GM12892 (cell line): Measurements from ENCODE around the gene ZFYVE21.

Experiments
- POLR2A ChIP-seq: IDR thresholded peaks from 2 replicates; pipeline ENCODE4 v1.6.1; 2011; ENCODE audit warnings: low read depth, low read length, control low read depth
- TAF1 ChIP-seq: IDR thresholded peaks from 2 replicates; pipeline ENCODE4 v1.6.1; 2011; ENCODE audit warnings: low read depth, mild to moderate bottlenecking, control low read depth, low read length, borderline replicate concordance

DNA sequence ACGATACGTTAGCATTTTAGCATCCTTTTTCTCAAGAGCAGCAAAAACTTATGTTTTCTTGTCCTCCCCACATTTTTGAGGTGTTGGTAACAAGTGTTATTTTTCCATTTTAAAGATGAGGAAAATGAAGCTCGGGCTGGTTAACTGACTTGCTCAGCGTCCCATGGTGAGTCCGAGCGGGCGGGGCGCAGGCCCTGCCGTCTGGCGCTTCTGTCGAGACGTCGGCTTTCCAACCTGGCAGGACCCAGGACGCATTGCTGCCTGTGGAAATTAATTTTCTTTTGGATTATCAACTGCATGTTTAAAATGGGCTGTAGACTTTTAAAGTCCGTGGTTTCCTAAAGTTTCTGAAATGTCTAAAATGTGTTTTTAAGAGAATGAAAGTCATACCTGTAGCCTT lies 30.7 kb upstream of the ZFYVE21 start:
- no peak for TF ChIP-seq POLR2A
- TF ChIP-seq TAF1 = no peak
